HEK293 (cell line): Measurements from ENCODE around the gene TTF1.

Experiments
- AEBP2 ChIP-seq: fragments of 450-650 bp; formaldehyde crosslinking; IDR thresholded peaks from 2 replicates; pipeline ENCODE4 v1.5.1; 2016; ENCODE audit warnings: missing biosample characterization, missing genetic modification characterization, borderline replicate concordance
- HIC1 ChIP-seq: fragments of 450-650 bp; formaldehyde crosslinking; IDR thresholded peaks from 2 replicates; pipeline ENCODE4 v1.5.1; 2016; ENCODE audit warnings: missing biosample characterization, missing genetic modification characterization
- HOXA7 ChIP-seq: sonication (generic); formaldehyde crosslinking; IDR thresholded peaks from 2 replicates; pipeline ENCODE4 v1.8.1; 2022; ENCODE audit warnings: missing genetic modification reagents, borderline replicate concordance
- KLF8 ChIP-seq: fragments of 450-650 bp; formaldehyde crosslinking; IDR thresholded peaks from 2 replicates; pipeline ENCODE4 v1.5.1; 2016; ENCODE audit warnings: missing biosample characterization, missing genetic modification characterization
- KLF9 ChIP-seq: fragments of 450-650 bp; formaldehyde crosslinking; IDR thresholded peaks from 2 replicates; pipeline ENCODE4 v1.5.1; 2016; ENCODE audit warnings: missing biosample characterization, missing genetic modification characterization, low read depth
- MEIS1 ChIP-seq: sonication (generic); formaldehyde crosslinking; IDR thresholded peaks from 2 replicates; pipeline ENCODE4 v1.8.1; 2022; ENCODE audit warnings: missing genetic modification reagents, mild to moderate bottlenecking, borderline replicate concordance
- PATZ1 ChIP-seq: fragments of 450-650 bp; formaldehyde crosslinking; IDR thresholded peaks from 2 replicates; pipeline ENCODE4 v1.5.1; 2016; ENCODE audit warnings: missing biosample characterization, missing genetic modification characterization
- SCRT1 ChIP-seq: fragments of 450-650 bp; formaldehyde crosslinking; IDR thresholded peaks from 2 replicates; pipeline ENCODE4 v1.5.1; 2016; ENCODE audit warnings: missing biosample characterization, missing genetic modification characterization, borderline replicate concordance
- SP2 ChIP-seq: fragments of 450-650 bp; formaldehyde crosslinking; IDR thresholded peaks from 2 replicates; pipeline ENCODE4 v1.5.1; 2016; ENCODE audit warnings: missing biosample characterization, missing genetic modification characterization
- SP3 ChIP-seq: fragments of 450-650 bp; formaldehyde crosslinking; IDR thresholded peaks from 2 replicates; pipeline ENCODE4 v1.5.1; 2016; ENCODE audit warnings: missing biosample characterization, missing genetic modification characterization
- ZBTB26 ChIP-seq: fragments of 450-650 bp; formaldehyde crosslinking; optimal IDR thresholded peaks from 2 replicates; pipeline ENCODE3; 2016; ENCODE audit warnings: missing biosample characterization, mild to moderate bottlenecking, missing genetic modification characterization
- ZFP3 ChIP-seq: fragments of 450-650 bp; formaldehyde crosslinking; IDR thresholded peaks from 2 replicates; pipeline ENCODE4 v1.5.1; 2016; ENCODE audit warnings: low read depth, missing biosample characterization, missing genetic modification characterization
- ZNF140 ChIP-seq: fragments of 450-650 bp; formaldehyde crosslinking; IDR thresholded peaks from 2 replicates; pipeline ENCODE4 v1.5.1; 2016; ENCODE audit warnings: missing biosample characterization, missing genetic modification characterization
- ZNF148 ChIP-seq: fragments of 450-650 bp; formaldehyde crosslinking; IDR thresholded peaks from 2 replicates; pipeline ENCODE4 v1.5.0; 2017; ENCODE audit warnings: missing biosample characterization, missing genetic modification characterization, borderline replicate concordance
- ZNF202 ChIP-seq: fragments of 450-650 bp; formaldehyde crosslinking; IDR thresholded peaks from 2 replicates; pipeline ENCODE4 v1.5.1; 2016; ENCODE audit warnings: missing biosample characterization, missing genetic modification characterization, borderline replicate concordance
- ZNF274 ChIP-seq, 2 experiments: fragments of 200-500 bp in 1 of 2; fragments of 450-650 bp in 1 of 2; sonication (Bioruptor generic) in 1 of 2; formaldehyde crosslinking in 1 of 2; IDR thresholded peaks; 2 replicates each; pipeline versions ENCODE4 v1.5.1 to v1.6.1; 2014 to 2016; ENCODE audit warnings: borderline replicate concordance in 1 of 2, inconsistent platforms in 1 of 2, low read length in 1 of 2, missing biosample characterization in 1 of 2, missing genetic modification characterization in 1 of 2
- ZNF324 ChIP-seq: fragments of 450-650 bp; formaldehyde crosslinking; IDR thresholded peaks from 2 replicates; pipeline ENCODE4 v1.5.1; 2016; ENCODE audit warnings: missing biosample characterization, missing genetic modification characterization
- ZNF391 ChIP-seq: fragments of 450-650 bp; formaldehyde crosslinking; IDR thresholded peaks from 2 replicates; pipeline ENCODE4 v1.5.1; 2016; ENCODE audit warnings: low read depth, missing biosample characterization, missing genetic modification characterization, borderline replicate concordance
- ZNF416 ChIP-seq: fragments of 450-650 bp; formaldehyde crosslinking; IDR thresholded peaks from 2 replicates; pipeline ENCODE4 v1.5.1; 2016; ENCODE audit warnings: missing biosample characterization, missing genetic modification characterization
- ZNF423 ChIP-seq: fragments of 450-650 bp; formaldehyde crosslinking; IDR thresholded peaks from 2 replicates; pipeline ENCODE4 v1.5.1; 2016; ENCODE audit warnings: missing biosample characterization, missing genetic modification characterization
- ZNF449 ChIP-seq: fragments of 450-650 bp; formaldehyde crosslinking; IDR thresholded peaks from 2 replicates; pipeline ENCODE4 v1.5.1; 2017; ENCODE audit warnings: missing biosample characterization, mild to moderate bottlenecking, missing genetic modification characterization, moderate library complexity
- ZNF561 ChIP-seq: fragments of 450-650 bp; IDR thresholded peaks from 2 replicates; pipeline ENCODE4 v1.5.1; 2018; ENCODE audit warnings: missing biosample characterization, missing genetic modification characterization, borderline replicate concordance
- ZNF600 ChIP-seq: fragments of 450-650 bp; formaldehyde crosslinking; IDR thresholded peaks from 2 replicates; pipeline ENCODE4 v1.5.1; 2016; ENCODE audit warnings: missing biosample characterization, missing genetic modification characterization
- ZNF610 ChIP-seq: fragments of 450-650 bp; formaldehyde crosslinking; IDR thresholded peaks from 2 replicates; pipeline ENCODE4 v1.5.1; 2016; ENCODE audit warnings: missing biosample characterization, missing genetic modification characterization, borderline replicate concordance
- ZNF843 ChIP-seq: fragments of 450-650 bp; formaldehyde crosslinking; IDR thresholded peaks from 2 replicates; pipeline ENCODE4 v1.5.1; 2016; ENCODE audit warnings: missing biosample characterization, missing genetic modification characterization
- ZSCAN4 ChIP-seq: fragments of 450-650 bp; formaldehyde crosslinking; IDR thresholded peaks from 2 replicates; pipeline ENCODE4 v1.5.1; 2017; ENCODE audit warnings: missing biosample characterization, missing genetic modification characterization

TTF1 gene

GRCh38 chr9:132354637-132355355, 51.8 kb downstream of the TTF1 start, which contains the start of gene SETX (continued):
- TF ChIP-seq PATZ1 (tag by site-specific recombination) (peak; percentile 93), KLF8 (tag by site-specific recombination) (peak; percentile 74), ZNF610 (tag by site-specific recombination) (peak; percentile 36; the same call in 1 of the 2 replicates), ZNF449 (tag by site-specific recombination) (peak; percentile 25; the same call in 1 of the 2 replicates), ZBTB26 (tag by site-specific recombination) (peak; percentile 73), AEBP2 (tag by site-specific recombination) (no peak), ZNF416 (tag by site-specific recombination) (no peak), ZNF202 (tag by site-specific recombination) (no peak), ZSCAN4 (no peak), SP2 (tag by site-specific recombination) (peak; percentile 85), KLF9 (tag by site-specific recombination) (peak; percentile 73), ZNF324 (tag by site-specific recombination) (0 out of 2 replicates have a peak, but pooled peaks have one; percentile 33), ZNF140 (tag by site-specific recombination) (no peak), ZFP3 (no peak), ZNF600 (tag by site-specific recombination) (peak; percentile 49; the same call in 1 of the 2 replicates), SCRT1 (tag by site-specific recombination) (peak; percentile 74), ZNF274 (IDR thresholded peaks at IDR 0.05; ENCODE audit: low read length) (no peak), ZNF274 (tag by site-specific recombination; IDR thresholded peaks at IDR 0.05; ENCODE audit: borderline replicate concordance) (no peak), MEIS1 (CRISPR knock-in tag) (no peak), HIC1 (tag by site-specific recombination) (peak; percentile 73; the same call in 1 of the 2 replicates), ZNF561 (tag by site-specific recombination) (peak; percentile 52; the same call in 1 of the 2 replicates), HOXA7 (CRISPR knock-in tag) (no peak), ZNF391 (tag by site-specific recombination) (peak; percentile 72), ZNF843 (tag by site-specific recombination) (peak; percentile 34; the same call in 1 of the 2 replicates), ZNF423 (tag by site-specific recombination) (no peak), SP3 (peak; percentile 86), ZNF148 (no peak)
